Activated CD4-positive, alpha-beta T cell treated with anti-CD3 and anti-CD28 coated beads for 4 hours (primary cell): Measurements from ENCODE around the gene OPCML.

Experiments
- DNase-seq, 2 donors: peaks; one replicate each; pipeline ENCODE4 v3.0.0-alpha.2; 2020

The OPCML gene

DNA sequence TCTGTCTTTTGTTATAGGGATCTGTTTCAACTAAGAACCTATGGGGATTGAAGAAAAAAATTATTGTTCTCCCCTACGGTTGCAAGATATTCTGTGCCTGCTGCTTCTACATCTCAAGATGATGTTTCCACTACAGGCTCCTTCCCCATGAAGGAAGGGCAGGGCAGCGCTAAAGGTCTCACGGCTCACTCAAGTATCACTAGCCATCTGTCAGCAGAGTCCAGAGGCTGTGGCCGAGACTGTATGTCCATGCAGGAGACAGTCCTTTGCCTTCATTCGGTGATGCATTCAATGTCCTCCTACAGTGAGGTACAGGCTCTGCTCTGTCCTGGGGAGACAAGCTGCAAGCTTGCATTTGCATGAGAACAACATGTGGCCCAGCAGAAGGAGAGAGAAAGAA, 518.0 kb downstream of the OPCML start:
- DNase-seq: no peak

DNA sequence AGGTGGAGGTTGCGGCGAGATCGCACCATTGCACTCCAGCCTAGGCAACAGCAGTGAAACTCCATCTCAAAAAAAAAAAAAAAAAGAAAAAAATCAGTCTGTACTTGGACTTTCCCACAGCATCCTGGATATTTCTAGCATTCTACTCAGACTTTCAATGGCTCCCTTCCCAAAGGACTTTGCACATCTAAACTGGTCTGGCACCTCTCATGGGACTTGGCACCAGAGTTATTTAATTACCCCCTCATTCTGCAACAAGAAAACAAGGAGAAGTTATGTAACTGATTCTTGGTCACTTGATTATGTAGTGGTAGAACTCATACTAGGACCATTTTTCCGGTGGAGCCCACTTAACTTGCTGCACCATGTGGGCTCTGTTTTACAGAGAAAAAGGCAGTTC, 519.5 kb downstream of the OPCML start:
- DNase-seq: no peak

DNA sequence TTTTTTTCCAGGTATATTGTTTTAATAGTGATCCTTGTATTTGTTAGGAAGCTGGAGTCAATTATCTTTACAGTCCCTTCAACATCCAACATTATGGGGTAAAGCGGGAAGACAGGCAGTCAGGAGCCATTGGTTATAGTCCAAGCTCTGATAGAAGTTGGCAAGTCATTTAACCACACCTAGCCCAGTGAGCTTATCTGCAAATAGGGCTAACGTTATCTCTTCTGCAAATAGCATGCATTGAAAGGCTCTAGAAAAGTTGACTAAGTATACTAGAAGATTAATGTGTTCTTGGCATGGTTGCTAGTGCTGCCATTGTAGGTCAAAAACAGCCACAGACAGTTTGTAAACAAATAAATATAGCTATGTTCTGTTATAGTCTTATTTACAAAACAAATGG, 520.7 kb downstream of the OPCML start:
- DNase-seq: no peak

DNA sequence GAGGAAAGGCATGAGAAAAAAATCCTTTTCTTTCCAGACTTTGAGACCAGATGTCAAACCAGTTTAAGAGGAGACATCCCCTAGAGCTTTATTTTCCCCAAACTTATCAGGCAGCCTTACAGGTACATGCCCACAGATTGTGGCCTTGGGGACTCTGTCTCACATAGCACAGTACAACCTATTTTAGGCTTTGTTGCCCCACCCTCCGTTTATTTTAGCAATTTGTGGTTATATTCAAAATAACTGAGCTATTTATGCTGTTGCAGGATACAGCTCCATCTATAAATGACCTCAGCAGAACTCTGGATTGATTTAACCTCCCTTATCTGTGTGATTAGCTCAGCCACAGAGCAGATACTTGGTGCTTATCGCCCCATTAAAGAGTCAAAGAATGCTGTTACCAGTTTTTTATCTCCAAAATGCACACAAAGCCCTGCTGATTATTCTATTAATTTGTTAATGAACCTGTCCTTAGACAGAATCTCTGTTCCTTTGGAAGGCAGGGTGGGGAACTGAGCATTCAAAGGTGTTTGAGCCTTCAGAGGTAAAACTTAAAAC, 525.2 kb downstream of the OPCML start:
- no peak for DNase-seq

DNA sequence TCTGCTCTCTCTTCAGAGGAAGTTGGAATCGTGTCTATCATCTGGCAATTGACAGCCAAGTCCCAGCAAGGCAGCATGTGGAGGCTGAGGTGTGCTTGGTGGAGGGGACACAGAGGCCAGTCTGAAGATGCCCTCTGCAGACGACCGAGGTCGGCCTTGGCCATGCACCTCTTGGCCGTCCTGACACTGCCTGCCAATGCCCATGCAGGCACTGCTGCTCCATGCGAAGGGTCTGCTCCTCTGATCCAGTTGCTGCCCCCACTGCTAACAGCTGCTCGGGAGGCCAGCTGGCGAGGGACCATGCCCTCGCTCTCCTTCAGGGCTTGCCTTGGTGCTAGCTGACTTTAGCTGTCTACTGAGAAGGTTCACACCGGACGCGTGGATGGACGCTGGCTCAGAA, 527.9 kb downstream of the OPCML start:
- no peak for DNase-seq

DNA sequence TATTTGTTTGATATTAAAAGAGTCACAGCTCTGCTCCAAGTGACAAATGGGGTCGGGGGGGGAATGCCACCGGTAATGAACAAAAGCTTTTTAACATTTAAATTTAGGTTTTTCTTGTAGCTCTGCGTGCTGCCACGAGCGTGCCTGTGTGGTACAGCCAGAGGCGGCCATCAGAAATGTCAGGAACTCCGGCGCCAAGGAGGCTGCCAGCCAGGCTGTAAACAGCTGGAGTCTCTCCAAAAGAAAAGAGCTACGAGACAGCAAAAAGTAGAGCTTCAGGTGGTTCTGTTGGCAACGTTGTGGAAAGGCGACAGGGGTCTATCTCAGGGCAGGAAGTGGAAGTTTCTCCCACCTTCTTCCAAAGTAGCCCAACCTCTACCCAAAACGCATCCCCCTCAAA, 532.8 kb downstream of the OPCML start:
- no peak for DNase-seq

DNA sequence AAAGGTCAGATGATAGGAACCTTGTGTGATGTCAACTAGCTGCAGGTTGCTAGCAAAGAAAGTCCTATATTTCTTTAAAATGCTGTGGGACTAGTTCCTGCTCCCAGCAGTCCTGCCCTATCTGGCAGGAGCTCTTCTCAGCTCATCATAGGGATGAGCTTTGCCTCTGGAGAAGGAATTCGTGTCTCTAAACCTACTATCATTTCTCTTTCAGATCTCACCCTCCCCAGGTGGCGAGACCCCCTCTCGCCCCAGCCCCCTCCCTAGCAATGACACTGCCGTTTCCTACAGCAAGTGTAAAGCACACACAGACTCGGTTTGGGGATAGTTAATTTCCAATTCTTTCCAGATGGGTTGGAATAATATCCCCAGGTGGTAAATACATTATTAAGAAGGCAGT, 533.3 kb downstream of the OPCML start:
- no peak for DNase-seq

DNA sequence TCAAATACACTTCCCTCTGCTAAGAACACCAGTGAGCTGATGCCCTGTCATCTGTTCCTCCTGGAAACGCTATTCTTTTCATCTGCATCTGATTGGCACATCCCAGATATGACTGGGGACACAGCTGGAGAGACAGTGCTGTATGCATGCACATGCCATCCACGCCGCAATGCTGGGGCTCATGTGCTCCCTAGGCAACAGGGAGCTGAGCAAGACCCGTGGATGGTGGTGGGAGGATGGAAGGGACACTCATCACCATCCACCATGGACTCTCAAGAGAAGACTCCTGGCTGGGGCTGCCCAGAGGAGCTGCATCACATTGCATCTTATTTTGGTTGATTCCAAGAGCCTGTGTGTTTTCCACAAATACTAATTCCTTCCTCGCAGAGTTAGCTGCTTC, 534.9 kb downstream of the OPCML start:
- DNase-seq: no peak

DNA sequence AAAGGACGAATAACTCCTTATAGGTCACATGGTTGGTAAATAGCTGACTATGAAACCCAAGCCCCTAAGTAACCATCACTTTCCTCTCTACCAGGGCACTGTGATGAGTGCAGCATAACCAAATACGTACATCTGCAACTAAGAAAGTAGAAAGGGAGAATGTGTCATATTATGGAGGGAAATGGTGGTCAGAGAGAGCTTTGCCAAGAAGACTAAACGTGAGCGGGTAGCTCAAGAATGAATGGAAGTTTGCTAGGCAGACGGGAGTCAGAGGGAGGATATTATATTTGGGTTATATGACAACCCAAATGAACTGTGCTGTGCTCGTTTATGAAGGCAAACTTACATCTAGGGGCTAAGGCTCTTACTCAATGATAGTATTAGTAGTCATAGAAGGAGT, 537.3 kb downstream of the OPCML start:
- DNase-seq: no peak

DNA sequence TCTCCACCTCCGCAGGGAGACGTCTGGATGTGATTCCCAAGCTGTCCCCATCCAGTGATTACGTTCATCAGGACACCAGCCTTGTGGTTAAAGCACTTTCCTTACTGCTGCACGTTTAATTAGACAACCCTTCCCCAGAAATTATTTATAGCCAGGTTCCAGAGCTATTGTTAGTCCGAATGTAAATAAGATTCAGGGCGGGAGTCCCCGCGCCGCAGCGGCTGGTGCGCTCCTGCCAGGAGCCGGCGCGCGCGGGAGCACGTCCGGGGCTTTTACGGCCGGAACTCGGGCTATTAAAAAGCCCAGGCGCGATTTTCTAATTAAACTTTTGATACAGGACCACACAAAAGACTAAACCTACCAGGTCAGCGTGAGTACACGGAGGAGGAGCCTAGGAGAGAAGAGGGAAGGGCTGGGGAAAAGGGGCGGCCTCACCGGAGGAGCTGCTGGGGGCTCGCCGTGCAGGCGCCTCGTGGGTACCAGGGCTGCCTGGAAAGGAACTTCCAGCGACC, 538.3 kb downstream of the OPCML start:
- DNase-seq: no peak

DNA sequence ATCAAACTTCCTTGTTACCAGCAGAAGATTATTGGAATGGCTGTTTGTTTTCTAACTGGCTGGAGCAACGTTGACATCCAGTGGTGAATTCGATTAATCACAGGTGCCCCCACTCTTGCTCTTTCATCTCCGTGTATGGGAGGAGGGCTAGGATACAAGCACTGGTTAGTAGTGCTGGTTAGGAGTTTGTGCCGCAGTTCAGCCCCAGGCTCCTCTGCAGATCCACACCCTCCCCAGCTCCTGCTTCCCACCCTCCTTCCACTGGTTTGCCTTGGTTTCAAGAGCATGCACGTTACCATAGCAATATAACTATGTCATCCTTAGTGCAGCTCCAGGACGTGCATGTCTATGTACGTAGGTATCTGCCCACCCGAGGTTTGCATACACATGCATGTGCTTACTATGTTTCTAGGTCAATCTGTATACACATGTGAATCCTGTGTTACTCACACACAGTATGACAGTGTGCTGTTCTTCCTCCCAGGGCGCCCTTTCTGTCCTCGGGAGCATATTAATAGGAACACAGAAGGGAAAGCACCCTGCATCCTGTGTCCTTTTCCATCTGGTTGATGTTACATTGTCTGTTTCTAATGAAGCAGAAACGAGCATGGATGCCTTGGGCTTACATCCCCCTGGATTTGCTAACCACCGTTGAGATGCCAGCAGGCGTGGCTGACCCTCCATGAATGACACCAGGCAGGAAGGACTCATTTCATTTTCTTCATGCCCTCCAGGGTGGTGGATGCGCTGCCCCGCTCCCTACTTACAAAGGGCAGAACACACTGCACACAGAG, 539.3 kb downstream of the OPCML start:
- DNase-seq: no peak

DNA sequence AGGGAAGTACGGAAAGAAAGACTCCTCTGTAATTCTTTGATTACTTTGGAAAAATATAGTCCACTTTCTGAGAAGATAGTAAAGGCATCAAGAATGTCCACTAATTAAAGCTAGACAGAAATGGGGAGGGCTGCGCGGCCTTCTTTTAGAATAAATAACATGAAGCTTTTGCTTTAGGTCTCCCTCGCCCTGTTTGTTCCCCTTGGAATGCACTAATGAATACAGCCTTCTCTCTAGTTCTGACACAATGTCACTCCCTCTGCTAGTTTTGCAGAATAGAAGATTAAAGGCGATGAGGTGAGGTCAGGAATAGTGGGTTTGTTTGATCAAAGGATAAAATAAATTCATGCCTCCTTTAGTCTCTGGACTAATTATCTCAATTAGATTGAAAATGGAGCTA, 543.9 kb downstream of the OPCML start:
- DNase-seq: no peak

DNA sequence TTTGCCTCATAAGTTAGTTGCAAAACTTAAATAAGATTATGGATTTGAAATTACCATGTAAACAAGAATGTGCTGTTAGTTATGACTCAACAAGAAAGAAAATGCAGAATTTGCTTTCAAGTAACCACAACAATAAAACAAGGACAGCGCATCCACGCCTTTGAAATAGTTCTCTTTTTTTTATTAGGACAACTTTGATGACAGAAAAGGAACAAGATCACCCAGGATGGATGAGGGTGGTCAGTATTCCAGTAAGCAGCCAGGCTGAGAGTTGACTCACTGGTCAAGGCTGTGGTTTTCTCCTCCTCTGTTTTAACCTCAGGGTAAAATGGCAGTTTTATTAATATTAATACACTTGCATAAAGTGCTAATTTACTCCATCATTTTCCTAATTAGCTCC, 544.4 kb downstream of the OPCML start:
- no peak for DNase-seq

DNA sequence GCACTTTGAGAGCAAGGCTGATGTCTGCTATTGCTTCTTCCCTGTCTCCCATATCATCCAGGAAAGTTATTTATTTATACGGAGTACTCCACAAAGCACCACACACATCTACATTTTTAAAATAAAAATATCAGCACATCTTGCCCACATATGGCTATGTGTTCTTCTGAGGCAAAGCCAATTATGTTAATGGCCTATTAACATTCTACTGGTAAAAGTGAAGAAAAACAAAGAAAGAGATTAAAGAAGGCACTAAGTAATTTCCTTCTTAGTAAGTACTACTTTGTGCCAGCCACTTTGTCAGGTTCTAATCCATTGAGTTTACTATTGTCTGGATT, 548.7 kb downstream of the OPCML start:
- no peak for DNase-seq

DNA sequence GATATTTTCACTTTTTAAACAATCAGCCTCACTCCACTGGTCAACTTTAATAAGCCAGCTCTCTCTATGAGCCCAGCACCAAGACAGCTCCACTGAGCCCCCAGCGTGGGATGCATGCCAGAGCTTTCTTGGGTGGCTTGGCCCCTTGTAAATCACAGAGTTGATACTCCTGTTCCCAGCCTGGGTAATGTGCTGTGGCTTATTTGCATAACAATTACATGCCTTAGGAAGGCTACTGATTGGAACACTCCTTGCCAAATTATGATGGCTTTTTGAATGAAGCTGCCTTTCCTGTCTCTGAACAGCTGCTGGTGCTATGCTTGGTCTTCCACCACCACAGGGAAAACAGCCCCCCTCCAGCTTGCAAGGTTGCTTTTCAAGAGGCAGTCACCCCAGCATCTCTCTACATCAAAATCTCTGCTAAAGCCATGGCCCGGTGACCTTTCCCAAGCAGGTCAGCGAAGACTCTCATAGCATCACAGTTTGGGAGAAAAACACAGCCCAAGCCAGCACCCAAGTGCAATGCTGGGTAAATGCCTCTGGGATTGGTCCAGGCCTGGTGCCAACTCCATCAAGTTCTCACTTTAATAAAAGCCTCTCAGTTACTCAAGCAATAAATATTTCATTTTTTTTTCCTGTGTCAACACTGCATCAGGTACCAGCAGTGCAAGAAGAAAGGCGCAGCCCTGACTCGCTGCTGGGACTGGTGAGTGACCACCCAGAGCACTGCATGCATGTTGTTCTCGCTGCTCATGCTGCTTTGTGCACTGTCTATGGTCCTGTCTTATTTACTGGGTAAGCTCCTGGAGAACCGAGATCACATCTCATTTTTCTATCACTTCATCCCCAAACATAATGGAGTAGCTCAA, 549.3 kb downstream of the OPCML start:
- DNase-seq: no peak

DNA sequence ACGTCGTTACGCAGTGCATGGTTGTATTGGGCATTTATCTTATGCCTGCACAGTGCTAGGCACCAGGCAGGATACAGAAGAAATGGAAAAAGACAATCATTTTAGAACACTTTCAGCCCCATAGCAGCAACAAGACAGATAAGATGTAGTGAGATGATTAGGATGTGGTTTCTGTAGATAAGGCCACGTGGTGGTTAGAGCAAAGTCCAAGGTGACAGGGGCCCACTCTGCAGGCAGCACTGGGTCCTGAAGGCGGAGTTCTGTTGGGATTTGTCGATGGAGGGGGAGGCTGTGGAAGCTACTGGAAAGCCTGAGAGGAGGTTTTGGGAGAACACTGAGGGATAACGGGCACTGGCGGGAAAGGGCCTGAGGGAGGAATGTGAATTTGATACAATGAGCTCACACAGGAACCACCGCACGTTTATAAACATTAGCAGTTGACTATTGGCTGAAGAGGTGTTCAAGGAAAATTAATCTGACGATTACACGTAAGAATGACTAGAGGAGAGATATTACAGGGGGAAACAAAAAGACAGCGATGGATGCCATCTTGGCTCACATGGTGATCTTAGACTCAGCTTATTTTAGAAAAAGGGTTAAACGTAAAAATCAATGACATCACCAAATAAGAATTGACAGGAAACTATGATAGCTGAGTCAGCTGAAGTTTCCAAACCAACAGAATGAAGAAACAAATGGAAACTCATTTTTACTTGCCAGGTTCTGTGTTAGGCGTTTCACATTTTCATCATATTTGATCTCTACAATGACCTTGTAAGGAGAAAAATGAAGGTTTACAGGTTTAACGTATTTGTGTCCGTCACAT, 551.0 kb downstream of the OPCML start:
- no peak for DNase-seq

DNA sequence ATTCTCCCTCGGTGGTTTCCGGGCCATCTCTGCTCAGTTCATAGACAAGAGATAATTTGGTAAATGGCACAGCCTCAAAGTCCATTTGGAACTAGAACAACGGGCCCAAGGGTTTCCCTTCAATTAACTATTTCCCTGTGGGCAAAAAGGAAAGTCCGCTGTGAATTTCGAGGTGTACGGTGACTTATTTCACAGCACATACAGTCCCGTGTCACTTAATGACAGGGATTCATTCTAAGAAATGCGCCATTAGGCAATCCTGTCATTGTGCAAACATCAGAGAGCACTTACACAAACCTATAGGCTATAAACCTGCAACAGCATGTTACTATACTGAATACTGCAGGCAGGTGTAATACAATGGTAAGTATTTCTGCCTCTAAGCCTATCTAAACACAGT, 551.6 kb downstream of the OPCML start:
- no peak for DNase-seq

DNA sequence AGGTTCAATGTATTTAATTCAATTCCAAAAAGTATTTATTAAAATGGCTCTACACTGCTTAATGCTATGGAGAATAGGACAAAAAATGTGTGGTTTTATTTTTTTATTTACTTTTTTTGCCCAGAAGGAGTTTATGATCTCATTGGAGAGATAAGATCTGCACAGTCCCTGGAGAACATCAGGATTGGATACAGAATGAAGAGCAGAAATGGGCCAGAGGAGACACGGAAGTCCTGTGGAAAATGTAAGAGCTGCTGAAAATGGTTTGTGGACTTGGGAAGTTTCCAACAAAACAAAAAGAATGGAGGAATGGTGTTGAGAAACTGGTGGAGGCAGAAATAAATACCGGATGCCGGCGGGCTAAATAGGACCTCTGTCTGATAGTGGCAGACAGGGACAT, 554.6 kb downstream of the OPCML start:
- no peak for DNase-seq

DNA sequence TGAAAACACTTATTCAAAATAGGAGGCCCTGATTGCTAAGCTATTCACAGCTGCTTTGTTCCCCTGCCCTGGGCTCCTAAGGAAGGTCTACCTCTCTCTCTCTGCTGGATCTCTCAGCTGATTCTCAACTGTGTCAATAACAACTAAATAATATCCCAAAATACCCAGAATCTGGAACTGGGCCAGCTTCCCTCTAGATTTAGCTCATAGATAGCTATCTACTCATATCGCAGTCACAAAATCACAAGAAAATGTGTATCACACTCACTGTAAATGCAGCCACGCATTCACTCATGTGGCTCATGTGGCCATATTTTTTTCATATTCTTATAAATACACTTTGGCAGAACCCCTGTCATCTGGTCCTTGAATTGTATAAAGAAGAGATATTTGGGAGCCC, 555.1 kb downstream of the OPCML start:
- no peak for DNase-seq

DNA sequence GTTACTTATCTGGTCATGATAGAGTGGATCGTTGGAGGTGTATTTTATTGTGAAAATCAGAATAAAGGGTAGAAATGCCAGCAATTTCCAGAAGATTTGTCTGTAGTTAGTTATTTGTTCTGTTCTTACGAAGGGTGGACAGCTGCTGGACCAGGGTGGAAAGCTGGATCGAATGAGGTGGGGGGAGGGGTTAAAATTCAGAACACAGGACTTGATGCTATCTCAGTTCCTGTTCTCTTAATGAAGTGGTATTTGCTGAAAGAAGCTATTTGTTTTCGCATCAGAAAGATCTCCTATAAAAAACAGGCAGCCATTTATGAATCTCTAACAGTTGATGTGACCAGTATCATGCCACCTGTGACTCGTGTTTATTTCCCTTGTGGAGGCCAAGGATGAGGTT, 556.2 kb downstream of the OPCML start:
- no peak for DNase-seq

DNA sequence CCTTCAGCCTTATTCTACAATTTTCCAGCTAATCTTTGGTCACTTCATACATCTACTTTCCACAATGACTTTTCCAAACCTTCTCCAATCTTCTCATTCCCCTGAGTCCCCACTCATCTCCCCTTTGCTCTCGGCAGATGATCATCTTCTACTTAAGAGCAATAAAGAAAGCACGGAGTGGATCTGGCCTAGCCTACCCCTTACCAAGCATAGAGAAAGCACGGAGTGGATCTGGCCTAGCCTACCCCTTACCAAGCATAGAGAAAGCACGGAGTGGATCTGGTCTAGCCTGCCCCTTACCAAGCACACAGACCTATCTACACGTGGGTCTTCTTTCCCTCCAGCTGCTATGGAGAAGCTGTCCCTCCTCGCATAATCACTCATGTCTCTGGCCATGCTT, 558.6 kb downstream of the OPCML start:
- no peak for DNase-seq

DNA sequence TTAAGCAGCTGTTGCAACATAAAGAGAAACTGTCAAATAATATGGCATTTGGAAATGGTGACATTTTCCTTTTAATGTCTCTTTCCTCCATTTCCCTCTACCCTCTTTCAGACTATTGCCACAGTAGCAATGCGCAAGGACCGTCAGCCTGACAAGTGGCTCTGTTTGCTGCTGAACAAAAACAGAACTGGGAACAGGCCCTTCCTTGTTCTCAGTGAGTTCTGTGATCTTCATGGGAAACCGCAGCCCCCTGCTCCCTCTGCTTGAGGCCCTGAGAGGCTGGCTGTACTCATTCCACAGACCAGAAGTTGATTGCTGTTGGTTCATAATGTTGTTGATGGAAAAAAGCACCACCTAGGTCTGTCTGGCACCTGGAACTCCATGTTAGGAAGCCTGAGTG, 559.7 kb downstream of the OPCML start:
- DNase-seq: no peak

DNA sequence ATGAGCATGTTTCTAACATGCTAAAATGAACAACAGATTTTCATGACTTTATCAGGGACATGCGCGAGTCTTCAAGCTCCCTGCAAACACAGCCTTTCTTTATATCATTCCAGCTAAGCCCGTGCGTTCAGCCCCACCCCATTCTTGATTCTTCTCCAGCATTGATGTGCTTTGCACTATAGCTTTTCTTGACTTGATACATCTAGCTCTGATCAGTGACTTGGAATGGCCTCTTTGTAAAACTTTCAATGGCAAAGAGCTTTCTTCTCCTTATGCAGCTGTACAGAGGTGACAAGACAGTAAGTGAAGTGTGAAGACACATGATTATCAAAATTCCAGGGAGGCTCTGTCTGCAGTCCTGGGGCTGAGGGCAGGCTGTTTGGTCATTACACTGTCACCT, 561.0 kb downstream of the OPCML start:
- DNase-seq: no peak
